AG10803 (cell line): ENCODE data around the gene SLC26A2.
A peak's percentile ranks its signal among the peaks of the same experiment; 100 is the strongest.

ENCODE experiments used
- DNase-seq: peaks from one replicate; pipeline ENCODE4 v3.0.0; 2010; ENCODE audit warnings: low read depth
- H3K4me3 ChIP-seq: 2 replicates; pipeline ENCODE4 v1.5.1; 2011; ENCODE audit warnings: mild to moderate bottlenecking, low read length, control low read depth
- CTCF ChIP-seq: conservative IDR thresholded peaks from 2 replicates; pipeline ENCODE4 v1.5.1; 2011; ENCODE audit warnings: mild to moderate bottlenecking, low read length, control low read depth, inconsistent platforms

The SLC26A2 gene

GRCh38 chr5:149937610-149938009 lies 22.9 kb upstream of the SLC26A2 start:
- H3K4me3 ChIP-seq, result no peak overlapping the region
- no peak for DNase-seq
- no peak for TF ChIP-seq CTCF

- H3K4me3 ChIP-seq, result no peak overlapping the region
- no peak for TF ChIP-seq CTCF
- peak; percentile 56 for DNase-seq
Observed at GRCh38 chr5:149938279-149938678, 22.3 kb upstream of the SLC26A2 start.

GRCh38 chr5:149938791-149939358 lies 21.7 kb upstream of the SLC26A2 start:
- no peak overlapping the region for H3K4me3 ChIP-seq
- DNase-seq, result peak; percentile 82
- no peak for TF ChIP-seq CTCF

- no peak for TF ChIP-seq CTCF
- DNase-seq, result no peak
- no peak overlapping the region for H3K4me3 ChIP-seq
Observed at GRCh38 chr5:149939546-149939945, 21.0 kb upstream of the SLC26A2 start.

- TF ChIP-seq CTCF, result no peak
- DNase-seq, result no peak
- H3K4me3 ChIP-seq, result no peak overlapping the region
Observed at GRCh38 chr5:149940077-149940574, 20.4 kb upstream of the SLC26A2 start.

- no peak overlapping the region for H3K4me3 ChIP-seq
- no peak for TF ChIP-seq CTCF
- DNase-seq, result no peak
Observed at GRCh38 chr5:149940941-149941644, 19.5 kb upstream of the SLC26A2 start.

- no peak for TF ChIP-seq CTCF
- DNase-seq, result no peak
- H3K4me3 ChIP-seq, result no peak overlapping the region
Observed at GRCh38 chr5:149941795-149942194, 18.8 kb upstream of the SLC26A2 start.
